ENCODE measurements around the gene COL6A5.

COL6A5 gene

GRCh38 chr3:130527426-130527825 is 182.0 kb downstream of the COL6A5 start:
- DNase-seq, result no peak

- DNase-seq, result no peak
Observed at GRCh38 chr3:130528120-130528519, 182.6 kb downstream of the COL6A5 start.

GRCh38 chr3:130529486-130530215 is 184.2 kb downstream of the COL6A5 start:
- no peak for DNase-seq

- no peak for DNase-seq
Observed at GRCh38 chr3:130533247-130533646, 187.8 kb downstream of the COL6A5 start.
